H1 (cell line): Measurements from ENCODE around the gene JMJD1C. TPM values are rescaled to one million over a fixed set of nuclear protein-coding genes. Genes with fewer than 3 reads are reported as not detected.

Source experiments
- BRCA1 ChIP-seq: IDR thresholded peaks from 2 replicates; pipeline ENCODE4 v1.6.1; 2012; ENCODE audit warnings: low read depth, low read length, improper control_type of control experiment
- CREB1 ChIP-seq: IDR thresholded peaks from 2 replicates; pipeline ENCODE4 v1.6.1; 2012; ENCODE audit warnings: inconsistent platforms
- CTCF ChIP-seq, 3 experiments: IDR thresholded peaks; 1 replicate in 2 of 3; 2 replicates in 1 of 3; pipeline versions ENCODE4 v1.5.1 to v1.6.1; 2011; ENCODE audit warnings: low read length in 3 of 3, mild to moderate bottlenecking in 3 of 3, inconsistent platforms in 2 of 3, low read depth in 1 of 3, moderate library complexity in 1 of 3; ENCODE audit not compliant: insufficient read depth in 1 of 3; ENCODE audit errors: control extremely low read depth in 1 of 3
- FOSL1 ChIP-seq: IDR thresholded peaks from 2 replicates; pipeline ENCODE4 v1.6.1; 2011; ENCODE audit warnings: mild to moderate bottlenecking, low read depth, low read length, moderate library complexity; ENCODE audit not compliant: insufficient read depth
- GABPA ChIP-seq: IDR thresholded peaks from 2 replicates; pipeline ENCODE4 v1.6.1; 2011; ENCODE audit warnings: mild to moderate bottlenecking, low read length, moderate library complexity, borderline replicate concordance; ENCODE audit not compliant: insufficient read depth
- TAF7 ChIP-seq: optimal IDR thresholded peaks from 2 replicates; pipeline ENCODE3; 2011; ENCODE audit warnings: low read depth, mild to moderate bottlenecking, inconsistent platforms, low read length, moderate library complexity, borderline replicate concordance
- polyA plus RNA-seq, 7 experiments: library from polyadenylated mRNA; depleted of rRNA in 3 of 7; stranded (reverse) in 5 of 7; unstranded in 2 of 7; fragments of >200 nt in 5 of 7; fragments of 200-250 nt in 2 of 7; gene quantifications; 1 replicate in 5 of 7; 2 replicates in 1 of 7; 4 replicates in 1 of 7; pipeline versions ENCODE4 v1.2.1 to v1.2.3, GENCODE V29; 2011 to 2013; ENCODE audit warnings: missing spikeins in 2 of 7, mixed read lengths in 2 of 7
- total RNA-seq: library from RNA; stranded (reverse); fragmentation: NEBNext Ultra II Directional; extraction: Animal tissue kit (Norgen Biotek cat#: 25700); gene quantifications from 2 replicates; pipeline ENCODE4 v1.2.1, GENCODE V29; 2021

The JMJD1C gene
- total and polyA plus RNA-seq, 2 of the 8 experiments (the other 6 are each of a cell fraction or from before 2014, with no cell fraction given) = 54.5 to 210 TPM

- TF ChIP-seq CTCF (IDR thresholded peaks at IDR 0.05; ENCODE audit: control extremely low read depth in 1 of 3, insufficient read depth in 1 of 3, low read depth in 1 of 3, low read length in 3 of 3) = no peak
- TF ChIP-seq GABPA = no peak
- TF ChIP-seq CREB1 = no peak
- TF ChIP-seq TAF7 = no peak
- no peak for TF ChIP-seq BRCA1
- TF ChIP-seq FOSL1 = no peak
These were observed 292.1 kb downstream of the JMJD1C start (continued) for GRCh38 chr10:63173468-63174232.
